Raji (cell line): Measurements from ENCODE around the gene ORAI2.

Experiments used
- POLR2A ChIP-seq: IDR thresholded peaks from 2 replicates; pipeline ENCODE4 v1.6.1; 2011; ENCODE audit warnings: low read depth, low read length, control low read depth; ENCODE audit not compliant: insufficient read depth

The ORAI2 gene

GRCh38 chr7:102431617-102432298 is 1.6 kb upstream of the ORAI2 start:
- TF ChIP-seq POLR2A: peak; percentile 67

GRCh38 chr7:102432442-102433218 is 745 bp upstream of the ORAI2 start:
- peak; percentile 56 for TF ChIP-seq POLR2A

GRCh38 chr7:102434039-102434486 is 688 bp downstream of the ORAI2 start:
- no peak for TF ChIP-seq POLR2A

GRCh38 chr7:102436118-102436517 is 2.7 kb downstream of the ORAI2 start:
- no peak for TF ChIP-seq POLR2A

GRCh38 chr7:102439963-102440795 is 6.8 kb downstream of the ORAI2 start:
- no peak for TF ChIP-seq POLR2A

GRCh38 chr7:102444961-102445673 is 11.7 kb downstream of the ORAI2 start:
- TF ChIP-seq POLR2A: no peak

GRCh38 chr7:102445674-102446071 is 12.3 kb downstream of the ORAI2 start:
- TF ChIP-seq POLR2A: no peak

- TF ChIP-seq POLR2A: no peak
These were observed 13.2 kb downstream of the ORAI2 start for GRCh38 chr7:102446387-102447156.

- no peak for TF ChIP-seq POLR2A
These were observed 13.9 kb downstream of the ORAI2 start for GRCh38 chr7:102447311-102447710.

- no peak for TF ChIP-seq POLR2A
These were observed 15.8 kb downstream of the ORAI2 start for GRCh38 chr7:102449136-102449535.

- TF ChIP-seq POLR2A: 0 out of 2 replicates have a peak, but pooled peaks have one; percentile 26
These were observed 16.9 kb downstream of the ORAI2 start for GRCh38 chr7:102450242-102450641.

- no peak; the same call in 1 of the 2 replicates for TF ChIP-seq POLR2A
These were observed 18.1 kb downstream of the ORAI2 start for GRCh38 chr7:102451371-102452054.

GRCh38 chr7:102452451-102452850 is 19.1 kb downstream of the ORAI2 start:
- TF ChIP-seq POLR2A: no peak

- TF ChIP-seq POLR2A: no peak
These were observed 19.9 kb downstream of the ORAI2 start for GRCh38 chr7:102453319-102453718.

- peak; percentile 32; the same call in 1 of the 2 replicates for TF ChIP-seq POLR2A
These were observed 21.1 kb downstream of the ORAI2 start for GRCh38 chr7:102454468-102454867.
